ENCODE data around the gene ATL2. TPM values are rescaled to one million over a fixed set of nuclear protein-coding genes. Genes with fewer than 3 reads are reported as not detected.

ATL2 gene
- total and polyA plus RNA-seq, 2 donors (not counting 3 experiments of a cell fraction or from before 2014, with no cell fraction given): 23.9 to 45.5 TPM

DNA sequence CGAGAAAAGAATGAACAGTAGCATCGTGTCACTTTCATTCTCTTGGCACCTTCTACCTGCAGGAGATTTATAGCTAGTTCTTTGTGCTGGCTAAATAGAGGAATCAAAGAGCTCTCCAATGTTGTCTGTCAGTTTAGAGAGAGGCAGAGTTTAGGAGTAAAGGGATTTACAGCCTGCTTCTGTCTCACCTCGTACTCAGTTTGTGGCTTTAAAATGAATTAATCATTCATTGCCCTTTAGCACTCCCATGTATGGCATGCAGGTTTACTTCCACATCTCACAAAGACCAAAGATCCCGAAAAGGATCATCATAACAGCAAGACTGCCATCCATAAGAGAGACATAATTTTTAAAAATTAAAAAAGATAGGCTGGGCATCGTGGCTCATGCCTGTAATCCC lies 42.4 kb upstream of the ATL2 start:
- H4K20me1 ChIP-seq (replicated peaks; ENCODE audit: control insufficient read depth, extremely low read depth, insufficient read depth, low read length): no peaks in the 10 kb centered on the region
- dilution Hi-C loops (cut with MboI; ENCODE audit: extremely low pct_ligation_motif_present, low sequenced_read_pairs) (no loop called here), intact Hi-C loops (cut with micrococcal nuclease) (no loop called here)
- H3K79me2 ChIP-seq (ENCODE audit: control insufficient read depth, insufficient read depth, low read length): no peaks in the 10 kb centered on the region
- TF ChIP-seq, protein P1, sequence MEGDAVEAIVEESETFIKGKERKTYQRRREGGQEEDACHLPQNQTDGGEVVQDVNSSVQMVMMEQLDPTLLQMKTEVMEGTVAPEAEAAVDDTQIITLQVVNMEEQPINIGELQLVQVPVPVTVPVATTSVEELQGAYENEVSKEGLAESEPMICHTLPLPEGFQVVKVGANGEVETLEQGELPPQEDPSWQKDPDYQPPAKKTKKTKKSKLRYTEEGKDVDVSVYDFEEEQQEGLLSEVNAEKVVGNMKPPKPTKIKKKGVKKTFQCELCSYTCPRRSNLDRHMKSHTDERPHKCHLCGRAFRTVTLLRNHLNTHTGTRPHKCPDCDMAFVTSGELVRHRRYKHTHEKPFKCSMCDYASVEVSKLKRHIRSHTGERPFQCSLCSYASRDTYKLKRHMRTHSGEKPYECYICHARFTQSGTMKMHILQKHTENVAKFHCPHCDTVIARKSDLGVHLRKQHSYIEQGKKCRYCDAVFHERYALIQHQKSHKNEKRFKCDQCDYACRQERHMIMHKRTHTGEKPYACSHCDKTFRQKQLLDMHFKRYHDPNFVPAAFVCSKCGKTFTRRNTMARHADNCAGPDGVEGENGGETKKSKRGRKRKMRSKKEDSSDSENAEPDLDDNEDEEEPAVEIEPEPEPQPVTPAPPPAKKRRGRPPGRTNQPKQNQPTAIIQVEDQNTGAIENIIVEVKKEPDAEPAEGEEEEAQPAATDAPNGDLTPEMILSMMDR (IDR thresholded peaks at IDR 0.05; ENCODE audit: extremely low read depth in 1 of 2, insufficient read depth in 1 of 2, low read depth in 1 of 2, low read length in 2 of 2): no peak
- no peak for TF ChIP-seq POLR2AphosphoS5 (IDR thresholded peaks at IDR 0.05; ENCODE audit: insufficient read depth, low read depth, low read length)
- TF ChIP-seq MYC (IDR thresholded peaks at IDR 0.05; ENCODE audit: low read depth, low read length): no peak
- TF ChIP-seq POLR2A (IDR thresholded peaks at IDR 0.05; ENCODE audit: low read depth, low read length): no peak
- TF ChIP-seq, protein P2, sequence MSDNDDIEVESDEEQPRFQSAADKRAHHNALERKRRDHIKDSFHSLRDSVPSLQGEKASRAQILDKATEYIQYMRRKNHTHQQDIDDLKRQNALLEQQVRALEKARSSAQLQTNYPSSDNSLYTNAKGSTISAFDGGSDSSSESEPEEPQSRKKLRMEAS (IDR thresholded peaks at IDR 0.05; ENCODE audit: insufficient read depth, insufficient read length): no peak
- no peak for TF ChIP-seq EZH2 (IDR thresholded peaks at IDR 0.05; ENCODE audit: borderline replicate concordance, low read depth, low read length, severe bottlenecking)
- no peak for TF ChIP-seq JUN (IDR thresholded peaks at IDR 0.05; ENCODE audit: borderline replicate concordance, insufficient read depth, insufficient read length, low read depth)
- TF ChIP-seq FOS (IDR thresholded peaks at IDR 0.05; ENCODE audit: borderline replicate concordance, insufficient read depth, low read length): no peak
- TF ChIP-seq GATA2 (IDR thresholded peaks at IDR 0.05; ENCODE audit: insufficient read depth, insufficient read length, low read depth, low read length): no peak
- ChIA-PET POLR2A (no interaction called here), CTCF (no interaction called here)
- H3K36me3 ChIP-seq (ENCODE audit: control insufficient read depth in 2 of 2, extremely low read depth in 1 of 2, insufficient read depth in 2 of 2, low read length in 2 of 2): no peaks in the 10 kb centered on the region
- H3K4me3 ChIP-seq (replicated peaks in 1 of 3; ENCODE audit: insufficient read depth in 1 of 3, low read depth in 1 of 3, low read length in 3 of 3): no peak overlapping the region
- H3K9me3 ChIP-seq (replicated peaks; ENCODE audit: control insufficient read depth, insufficient read depth, low read length): no peaks in the 10 kb centered on the region
- DNase-seq (ENCODE audit: low read depth, low spot score) (no peak), FAIRE-seq (no peak)
- no peak overlapping the region for H3K9ac ChIP-seq (replicated peaks; ENCODE audit: extremely low read depth, insufficient read depth, low read length)
- no TSS peak for BruUV-seq (replicated peaks)
- no peaks in the 10 kb centered on the region for H3K4me1 ChIP-seq (ENCODE audit: control insufficient read depth, extremely low read depth, insufficient read depth, low read length)
- peaks cover 0 to 2% of the 10 kb centered on the region in 2 experiments for H3K27me3 ChIP-seq (ENCODE audit: control insufficient read depth in 2 of 2, insufficient read depth in 2 of 2, low read length in 2 of 2)
- no peak overlapping the region for H3K27ac ChIP-seq (ENCODE audit: insufficient read depth, low read depth, low read length)
- no peaks in the 10 kb centered on the region for H3K9me1 ChIP-seq (replicated peaks; ENCODE audit: control insufficient read depth, extremely low read depth, insufficient read depth, low read length)
- H2AFZ ChIP-seq (ENCODE audit: low read depth, low read length): no peak overlapping the region
- no peak overlapping the region for H3K4me2 ChIP-seq (ENCODE audit: insufficient read depth, low read length)
